HG02588 (cell line): ENCODE data around the gene CHMP6.
A peak's percentile ranks its signal among the peaks of the same experiment; 100 is the strongest.

Source experiments
- ATAC-seq: cut with Tn5 transposase; IDR thresholded peaks from one replicate; pipeline ENCODE4 v1.9.1; 2021; ENCODE audit warnings: mild to moderate bottlenecking, moderate library complexity; ENCODE audit not compliant: unreplicated experiment

Gene CHMP6

GRCh38 chr17:80992077-80992947, 671 bp downstream of the CHMP6 start:
- ATAC-seq = peak; percentile 17

- no peak for ATAC-seq
Observed at GRCh38 chr17:80992948-80993624, 1.4 kb downstream of the CHMP6 start.

- ATAC-seq = no peak
Observed at GRCh38 chr17:80995131-80995530, 3.5 kb downstream of the CHMP6 start.

GRCh38 chr17:80996422-80997305, 5.0 kb downstream of the CHMP6 start:
- no peak for ATAC-seq

- ATAC-seq = no peak
Observed at GRCh38 chr17:80997424-80998117, 5.9 kb downstream of the CHMP6 start.

- no peak for ATAC-seq
Observed at GRCh38 chr17:80998118-80998747, 6.6 kb downstream of the CHMP6 start.

- no peak for ATAC-seq
Observed at GRCh38 chr17:80998748-80999535, 7.3 kb downstream of the CHMP6 start.

GRCh38 chr17:80999536-81000333, 8.1 kb downstream of the CHMP6 start:
- ATAC-seq = no peak

GRCh38 chr17:81000334-81000630, 8.6 kb downstream of the CHMP6 start:
- ATAC-seq = no peak

- no peak for ATAC-seq
Observed at GRCh38 chr17:81000631-81001357, 9.2 kb downstream of the CHMP6 start.

- ATAC-seq = no peak
Observed at GRCh38 chr17:81002013-81002384, 10.4 kb downstream of the CHMP6 start.

GRCh38 chr17:81002409-81003361, 11.0 kb downstream of the CHMP6 start:
- no peak for ATAC-seq

- ATAC-seq = no peak
Observed at GRCh38 chr17:81003711-81004475, 12.3 kb downstream of the CHMP6 start.

GRCh38 chr17:81006891-81007290, 15.2 kb downstream of the CHMP6 start:
- no peak for ATAC-seq

- ATAC-seq = no peak
Observed at GRCh38 chr17:81008140-81008539, 16.5 kb downstream of the CHMP6 start.

GRCh38 chr17:81009136-81009535, 17.5 kb downstream of the CHMP6 start:
- no peak for ATAC-seq
